Heart left ventricle (tissue), 16 donors: ENCODE data around the gene HHIPL1. TPM values are rescaled to one million over a fixed set of nuclear protein-coding genes. Genes with fewer than 3 reads are reported as not detected.
A peak's percentile ranks its signal among the peaks of the same experiment; 100 is the strongest.

ENCODE experiments used
- ATAC-seq, 4 donors: fragments of 200-7000 bp; cut with Tn5 transposase; one replicate each; pipeline ENCODE4 v1.9.1; 2020 to 2022; ENCODE audit warnings: moderate library complexity in 4 of 4, mild to moderate bottlenecking in 3 of 4, moderate number of reproducible peaks in 1 of 4
- DNase-seq, 5 donors: peaks; one replicate each; pipeline ENCODE4 v3.0.0-alpha.2; 2020
- H3K27ac ChIP-seq, 12 donors: fragments of 200-600 bp; sonication (generic) in 4 of 12; one replicate each; pipeline versions ENCODE4 v1.5.0 to v1.8.0; 2016 to 2022; ENCODE audit warnings: mild to moderate bottlenecking in 2 of 12
- H3K27me3 ChIP-seq, 9 donors: fragments of 200-600 bp; sonication (generic) in 2 of 9; one replicate each; pipeline versions ENCODE4 v1.5.1 to v1.8.0; 2016 to 2022; ENCODE audit warnings: mild to moderate bottlenecking in 3 of 9
- H3K36me3 ChIP-seq, 9 donors: fragments of 200-600 bp; sonication (generic) in 2 of 9; one replicate each; pipeline versions ENCODE4 v1.5.0 to v1.8.0; 2018 to 2022; ENCODE audit warnings: mild to moderate bottlenecking in 2 of 9
- H3K4me1 ChIP-seq, 12 donors: fragments of 200-600 bp; sonication (generic) in 4 of 12; one replicate each; pipeline versions ENCODE4 v1.5.0 to v1.8.0; 2016 to 2022; ENCODE audit warnings: mild to moderate bottlenecking in 3 of 12
- H3K4me3 ChIP-seq, 12 donors: fragments of 200-600 bp; sonication (generic) in 4 of 12; one replicate each; pipeline versions ENCODE4 v1.5.0 to v1.8.0; 2017 to 2022; ENCODE audit warnings: mild to moderate bottlenecking in 9 of 12, moderate library complexity in 4 of 12
- H3K9me3 ChIP-seq, 12 donors: fragments of 200-600 bp; sonication (generic) in 4 of 12; one replicate each; pipeline versions ENCODE4 v1.5.0 to v1.8.0; 2016 to 2022; ENCODE audit warnings: mild to moderate bottlenecking in 1 of 12
- POLR2A ChIP-seq, 2 donors: fragments of 450-650 bp; IDR thresholded peaks; one replicate each; pipeline ENCODE4 v1.6.1; 2017; ENCODE audit warnings: antibody characterized with exemption in 2 of 2, mild to moderate bottlenecking in 2 of 2, moderate library complexity in 2 of 2
- WGBS, 4 donors: extraction: QIAGEN DNeasy Blood & Tissue Kit in 2 of 4; methylation state at CpG; one replicate each; pipeline versions ENCODE4 v1.1.5 to v1.1.7; 2013 to 2018; 5-methylcytosine and 5-hydroxymethylcytosine counted together
- intact Hi-C, 10 donors: fragments of 100-400 bp; cut with DNase I; formaldehyde crosslinking; loops; one replicate each; pipeline versions ENCODE4 v1.11.1 to v1.14.2; 2022
- polyA plus RNA-seq, 2 donors: library from polyadenylated mRNA; stranded (reverse); fragments of 200-250 nt; gene quantifications; one replicate each; pipeline ENCODE4 v1.2.3, GENCODE V29; 2013
- total RNA-seq, 9 donors: library from RNA; depleted of rRNA in 2 of 9; stranded (reverse); fragments of >200 nt in 2 of 9; fragmentation: NEBNext Ultra II Directional in 3 of 9; extraction: Animal tissue kit (Norgen Biotek cat#: 25700) in 3 of 9; gene quantifications; one replicate each; pipeline versions ENCODE4 v1.1.0 to v1.2.4, GENCODE V29; 2016 to 2023
- TF ChIP-seq, protein P1 (sequence below), 12 donors: fragments of 200-600 bp; sonication (generic) in 4 of 12; IDR thresholded peaks; one replicate each; pipeline versions ENCODE4 v1.5.0 to v1.8.0; 2018 to 2022; ENCODE audit warnings: antibody characterized with exemption in 12 of 12, mild to moderate bottlenecking in 5 of 12
- donor health status: ischemic (EF 13 %, LVEDD 7.1; RV severe dilation, severe dysfunction).
- donor health status: healthy with polysubstance abuse.
- donor health status: DM: no; HTN: yes; CAD: no.
- donor health status: DM: no; HTN: no; CAD: no.
- donor health status: ischemic (EF 25% LVEDD 6.9; RV normal size, moderate dysfunction).
- donor health status: ischemic (EF 25% LVEDD 5.7; RV mildly dilated, moderate dysfunction).
- donor health status: healthy.
- donor health status: DM: yes; HTN: yes; CAD: no.
- donor health status: ischemic (EF 35%, LVEDD 5.7; RV mildly dilated, moderate dysfunction).
- donor health status: nonischemic (EF 11% LVEDD 7.7; RV severe dilation, severe dysfunction).
- donor health status: DM: yes; HTN: yes; CAD: no.
- donor health status: PGD.
- donor health status: ischemic (EF 29% LVEDD 5.4; RV normal size, mild dysfunction).
- donor health status: nonischemic (EF 23%, LVEDD 6.1; RV moderate dilation, normal function).

Gene HHIPL1
- total and polyA plus RNA-seq, 11 donors, result 0.34 to 3.1 (median 1.1) TPM

DNA sequence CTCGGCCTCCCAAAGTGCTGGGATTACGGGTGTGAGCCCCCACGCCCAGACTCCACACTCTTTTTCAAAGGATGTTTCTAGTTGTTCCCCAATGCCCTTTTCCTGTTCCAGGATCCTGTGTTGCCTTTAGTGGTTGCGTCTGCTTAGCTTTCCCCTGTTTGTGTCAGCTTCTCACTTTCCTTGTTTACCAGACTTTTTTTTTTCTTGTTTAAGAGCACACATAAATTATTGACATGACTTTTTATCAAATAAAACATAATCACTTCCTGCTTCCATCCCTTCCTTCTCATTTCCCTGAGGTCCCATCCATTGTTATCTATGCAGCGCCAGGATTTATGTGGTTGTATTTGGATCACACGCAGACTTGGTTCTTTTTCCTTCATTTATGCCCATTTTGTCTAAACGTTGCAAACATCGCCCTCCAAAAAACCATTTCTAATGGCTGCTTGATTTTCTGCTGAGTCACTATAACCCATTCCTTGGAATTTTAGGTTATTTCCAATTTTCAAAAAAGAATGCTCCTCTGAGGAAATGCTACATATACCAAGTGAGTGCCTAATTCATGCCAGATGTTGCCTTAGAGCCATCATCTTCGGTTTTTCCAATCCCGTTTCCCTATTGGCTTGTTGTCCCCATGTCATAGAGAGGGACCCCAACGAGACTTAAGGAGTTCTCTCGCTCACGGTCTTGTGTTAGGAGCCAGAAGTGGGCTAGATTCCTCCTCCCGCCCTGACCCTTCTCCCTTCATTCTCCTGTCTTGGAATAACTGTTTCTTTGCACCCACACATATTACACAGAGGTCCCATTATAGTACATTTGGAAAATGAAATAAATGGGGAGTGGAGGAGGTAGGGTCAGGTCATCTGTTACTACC is 25.7 kb downstream of the HHIPL1 start:
- Histone ChIP-seq H3K27me3 (peaks cover 0 to 4% (median 0%) of the 10 kb centered on the region in 9 donors), H3K4me3 (no peak overlapping the region), H3K4me1 (peaks cover 0 to 10% (median 0%) of the 10 kb centered on the region in 12 donors), H3K36me3 (peaks cover 0 to 15% (median 0%) of the 10 kb centered on the region in 9 donors), H3K9me3 (no peaks in the 10 kb centered on the region), H3K27ac (no peak overlapping the region)
- TF ChIP-seq, protein P1, sequence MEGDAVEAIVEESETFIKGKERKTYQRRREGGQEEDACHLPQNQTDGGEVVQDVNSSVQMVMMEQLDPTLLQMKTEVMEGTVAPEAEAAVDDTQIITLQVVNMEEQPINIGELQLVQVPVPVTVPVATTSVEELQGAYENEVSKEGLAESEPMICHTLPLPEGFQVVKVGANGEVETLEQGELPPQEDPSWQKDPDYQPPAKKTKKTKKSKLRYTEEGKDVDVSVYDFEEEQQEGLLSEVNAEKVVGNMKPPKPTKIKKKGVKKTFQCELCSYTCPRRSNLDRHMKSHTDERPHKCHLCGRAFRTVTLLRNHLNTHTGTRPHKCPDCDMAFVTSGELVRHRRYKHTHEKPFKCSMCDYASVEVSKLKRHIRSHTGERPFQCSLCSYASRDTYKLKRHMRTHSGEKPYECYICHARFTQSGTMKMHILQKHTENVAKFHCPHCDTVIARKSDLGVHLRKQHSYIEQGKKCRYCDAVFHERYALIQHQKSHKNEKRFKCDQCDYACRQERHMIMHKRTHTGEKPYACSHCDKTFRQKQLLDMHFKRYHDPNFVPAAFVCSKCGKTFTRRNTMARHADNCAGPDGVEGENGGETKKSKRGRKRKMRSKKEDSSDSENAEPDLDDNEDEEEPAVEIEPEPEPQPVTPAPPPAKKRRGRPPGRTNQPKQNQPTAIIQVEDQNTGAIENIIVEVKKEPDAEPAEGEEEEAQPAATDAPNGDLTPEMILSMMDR (IDR thresholded peaks at IDR 0.05), result no peak
- TF ChIP-seq POLR2A (IDR thresholded peaks at IDR 0.05), result no peak
- no peak for ATAC-seq
- no peak for DNase-seq
- intact Hi-C loops, result no loop called here
- WGBS, 4 donors, result 85 to 90% (median 86%) methylated on average over 14 of the region's 14 CpGs

DNA sequence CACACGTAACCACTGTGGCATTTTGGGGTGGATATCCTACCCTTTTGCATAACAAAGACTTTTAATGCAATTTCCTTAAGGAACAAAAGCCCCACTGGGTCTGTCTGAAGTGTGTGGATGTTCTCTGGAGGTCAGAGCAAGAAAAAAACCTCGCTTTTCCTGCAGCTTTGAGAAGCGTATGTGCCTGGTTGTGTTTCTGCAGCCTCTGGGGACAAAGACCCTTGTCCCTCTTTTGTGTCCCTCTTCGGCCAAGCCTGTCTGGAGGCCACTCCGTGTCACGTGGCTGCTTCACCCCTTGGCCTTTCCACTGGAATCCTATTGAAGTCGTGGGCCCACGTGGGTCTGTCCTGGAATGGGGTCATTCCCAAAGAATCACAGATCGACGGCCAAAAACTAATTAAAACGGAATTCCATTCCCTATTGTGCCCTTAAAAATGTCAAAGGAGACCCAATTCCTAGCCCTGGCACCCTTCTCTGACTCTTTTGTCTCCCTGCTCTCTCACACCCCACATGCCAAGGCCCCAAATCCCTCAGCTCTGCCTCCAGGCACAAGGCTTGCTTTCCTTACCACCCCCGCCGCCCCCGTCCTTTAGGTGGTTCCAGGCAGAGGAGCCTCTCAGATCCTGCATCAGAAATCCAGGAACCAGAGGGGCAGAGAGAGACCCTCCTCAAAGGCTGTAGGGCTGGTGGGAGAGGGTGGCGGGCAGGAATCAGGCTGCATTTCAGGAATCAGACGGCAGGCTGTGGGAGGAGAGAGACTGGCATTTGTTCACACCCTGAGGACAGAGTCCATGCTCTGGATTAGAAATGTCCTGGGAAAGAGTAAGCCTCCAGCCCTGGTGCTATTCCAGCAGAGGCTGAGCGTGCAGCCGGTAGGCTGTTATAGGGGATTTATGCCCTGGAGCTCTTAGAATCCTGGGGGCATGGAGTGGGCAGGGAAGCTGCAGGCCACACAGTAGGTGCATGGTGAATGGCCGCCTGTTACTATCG is 26.6 kb downstream of the HHIPL1 start:
- Histone ChIP-seq H3K4me1 (peaks cover 0 to 10% (median 0%) of the 10 kb centered on the region in 12 donors), H3K9me3 (no peaks in the 10 kb centered on the region), H3K27me3 (peaks cover 0 to 11% (median 0%) of the 10 kb centered on the region in 9 donors), H3K27ac (no peak overlapping the region), H3K4me3 (no peak overlapping the region), H3K36me3 (peaks cover 0 to 15% (median 0%) of the 10 kb centered on the region in 9 donors)
- DNase-seq, result no peak
- intact Hi-C loops, result no loop called here
- WGBS, 4 donors, result 75 to 84% (median 79%) methylated on average over 20 of the region's 20 CpGs
- no peak for TF ChIP-seq POLR2A (IDR thresholded peaks at IDR 0.05)
- TF ChIP-seq, protein P1 (IDR thresholded peaks at IDR 0.05), result no peak
- ATAC-seq, result no peak

DNA sequence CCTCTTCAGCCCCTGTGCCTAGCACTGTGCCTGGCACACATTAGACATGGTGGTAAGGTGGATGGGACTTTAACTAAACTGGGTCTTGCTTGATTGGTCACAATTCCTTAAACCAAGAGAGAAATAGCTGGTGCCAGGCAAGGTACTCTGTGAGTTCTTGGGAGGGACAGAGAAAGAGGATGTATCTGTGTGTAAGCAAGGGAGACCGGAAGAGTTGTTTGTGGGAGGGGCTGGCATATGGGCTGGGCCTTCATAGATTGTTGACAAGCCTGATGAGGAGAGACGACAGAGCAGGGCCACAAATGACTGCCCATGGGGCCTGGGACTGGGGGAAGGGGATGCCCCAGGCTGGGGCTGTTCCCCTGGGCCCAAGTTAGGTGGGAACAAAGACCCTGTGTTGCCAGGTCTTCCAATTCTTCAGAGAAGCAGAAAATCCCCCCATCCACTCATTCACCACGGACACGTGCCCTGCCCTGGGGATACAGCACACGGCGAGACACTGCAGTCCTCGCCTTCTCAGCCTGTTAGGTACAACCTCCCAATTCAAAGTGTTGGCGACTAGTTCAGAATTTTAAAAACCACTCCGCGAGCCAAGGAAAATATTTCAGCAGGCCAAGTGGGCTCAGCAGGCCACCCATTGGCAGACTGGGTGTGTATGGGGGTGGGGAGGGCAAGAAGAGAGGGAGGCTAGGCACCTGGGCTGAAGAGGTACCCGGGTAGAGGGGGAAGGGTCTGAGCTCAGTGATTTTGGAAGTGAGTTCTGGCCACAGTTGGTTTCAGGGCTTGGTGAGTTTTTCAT is 27.8 kb downstream of the HHIPL1 start:
- Histone ChIP-seq H3K27me3 (peaks cover 0 to 11% (median 0%) of the 10 kb centered on the region in 9 donors), H3K27ac (no peak overlapping the region), H3K4me1 (peaks cover 0 to 10% (median 0%) of the 10 kb centered on the region in 12 donors), H3K4me3 (no peak overlapping the region), H3K9me3 (peaks cover 0 to 5% (median 0%) of the 10 kb centered on the region in 12 donors), H3K36me3 (peaks cover 0 to 15% (median 0%) of the 10 kb centered on the region in 9 donors)
- TF ChIP-seq POLR2A (IDR thresholded peaks at IDR 0.05), result no peak
- TF ChIP-seq, protein P1 (IDR thresholded peaks at IDR 0.05), result no peak
- ATAC-seq (no peak), DNase-seq (peak in 1 of 5 donors; percentile 31)
- 84 to 89% (median 87%) methylated on average over 11 of the region's 11 CpGs for WGBS, 4 donors
- intact Hi-C loops, result no loop called here
